GM18870 (cell line): Measurements from ENCODE around the gene CXCL10.
A peak's percentile ranks its signal among the peaks of the same experiment; 100 is the strongest.
"Not testable (repeated sequence)": the region's sequence is repeated elsewhere in the genome, so short reads cannot be mapped to it uniquely, and the experiment has no call there.

Source experiments
- ATAC-seq: cut with Tn5 transposase; IDR thresholded peaks from one replicate; pipeline ENCODE4 v1.9.1; 2021; ENCODE audit warnings: moderate library complexity; ENCODE audit not compliant: unreplicated experiment

Gene CXCL10

DNA sequence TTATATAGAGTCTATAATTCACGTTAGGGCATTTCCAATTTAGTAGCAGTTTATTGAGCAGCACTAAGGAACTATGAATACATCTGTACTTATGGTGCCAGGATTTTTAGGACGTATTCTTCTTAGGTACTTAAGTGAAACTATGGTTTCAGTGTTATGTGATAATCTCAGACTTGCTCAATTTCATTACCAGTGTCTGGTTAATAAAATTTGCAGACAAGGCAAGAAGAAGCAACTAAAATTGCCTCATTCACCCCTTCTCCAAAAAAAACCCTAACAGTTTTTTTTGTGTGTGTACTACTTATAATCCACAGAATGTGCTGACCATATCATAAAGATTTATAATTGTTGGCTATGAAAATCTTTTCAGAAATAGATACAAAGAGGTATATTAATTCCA, 6.0 kb upstream of the CXCL10 start:
- ATAC-seq, result no peak

DNA sequence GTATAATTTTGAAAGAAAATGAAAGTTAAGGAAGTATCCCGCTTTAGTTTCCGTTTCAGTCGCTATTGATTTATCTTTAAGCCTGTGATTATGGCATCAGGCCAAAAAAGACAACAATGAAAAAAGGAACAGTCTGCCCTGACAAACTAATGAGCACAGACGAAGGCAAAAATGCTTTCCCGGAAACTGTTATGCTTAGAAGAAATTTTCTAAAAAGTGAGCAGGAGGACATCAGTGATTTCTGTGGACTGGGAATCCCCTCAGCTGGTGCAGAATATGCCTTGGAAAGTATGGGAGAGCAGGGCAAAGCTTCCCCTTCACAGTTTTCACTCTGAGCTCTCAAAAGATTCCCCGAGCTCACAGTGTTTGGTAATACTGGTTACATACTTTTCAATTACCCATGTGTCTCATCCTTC, 5.1 kb upstream of the CXCL10 start:
- ATAC-seq, result no peak

DNA sequence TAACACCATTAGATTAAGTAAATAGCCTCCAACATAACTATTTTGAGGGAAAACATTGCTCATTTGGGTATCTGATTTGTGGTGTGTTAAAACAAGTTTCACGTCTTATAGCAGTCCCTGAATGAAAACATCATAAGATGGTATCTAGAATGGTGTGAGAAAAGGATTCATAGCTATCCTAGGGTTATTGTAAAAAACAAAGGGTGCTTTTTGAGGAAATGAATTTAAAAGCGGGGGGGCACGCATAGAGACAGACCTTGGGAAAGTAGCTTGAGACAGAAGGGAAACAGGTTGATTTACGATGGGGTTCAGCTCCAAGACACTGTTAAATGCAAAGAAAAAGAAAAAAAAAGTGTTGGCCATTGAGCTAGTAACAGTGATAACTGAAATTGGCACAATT, 768 bp upstream of the CXCL10 start:
- ATAC-seq, result no peak

DNA sequence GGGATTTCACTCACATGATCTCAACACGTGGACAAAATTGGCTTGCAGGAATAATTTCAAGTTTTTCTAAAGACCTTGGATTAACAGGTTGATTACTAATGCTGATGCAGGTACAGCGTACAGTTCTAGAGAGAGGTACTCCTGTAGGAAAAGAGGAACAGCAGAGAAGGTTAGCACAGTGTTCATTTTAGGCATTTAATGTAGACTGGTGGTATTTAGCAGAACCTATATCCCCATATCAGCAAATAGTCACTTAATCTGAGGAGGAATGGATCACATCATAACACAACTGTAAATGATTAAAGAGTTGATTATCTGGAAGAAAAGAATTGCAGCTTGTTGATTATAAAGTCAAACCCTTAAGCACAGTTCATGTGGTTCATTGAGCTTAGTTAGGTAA, 620 bp downstream of the CXCL10 start:
- no peak for ATAC-seq

DNA sequence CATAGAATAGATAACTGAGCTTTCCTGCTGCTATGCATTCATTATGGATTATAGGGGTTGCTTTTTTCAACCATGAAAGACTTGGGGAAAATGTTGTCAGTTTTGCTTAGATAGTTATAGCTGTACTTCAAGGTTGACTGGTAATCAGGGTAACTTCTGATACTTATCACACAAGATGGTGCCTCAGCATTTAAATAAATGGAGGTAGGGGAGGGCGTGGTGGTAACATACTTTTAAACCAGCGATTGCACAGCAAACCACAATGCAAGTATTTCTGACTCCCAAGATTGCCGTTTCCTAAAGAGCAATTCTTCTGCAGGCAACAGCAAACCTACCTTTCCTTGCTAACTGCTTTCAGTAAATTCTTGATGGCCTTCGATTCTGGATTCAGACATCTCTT, 1.3 kb downstream of the CXCL10 start:
- ATAC-seq, result no peak

DNA sequence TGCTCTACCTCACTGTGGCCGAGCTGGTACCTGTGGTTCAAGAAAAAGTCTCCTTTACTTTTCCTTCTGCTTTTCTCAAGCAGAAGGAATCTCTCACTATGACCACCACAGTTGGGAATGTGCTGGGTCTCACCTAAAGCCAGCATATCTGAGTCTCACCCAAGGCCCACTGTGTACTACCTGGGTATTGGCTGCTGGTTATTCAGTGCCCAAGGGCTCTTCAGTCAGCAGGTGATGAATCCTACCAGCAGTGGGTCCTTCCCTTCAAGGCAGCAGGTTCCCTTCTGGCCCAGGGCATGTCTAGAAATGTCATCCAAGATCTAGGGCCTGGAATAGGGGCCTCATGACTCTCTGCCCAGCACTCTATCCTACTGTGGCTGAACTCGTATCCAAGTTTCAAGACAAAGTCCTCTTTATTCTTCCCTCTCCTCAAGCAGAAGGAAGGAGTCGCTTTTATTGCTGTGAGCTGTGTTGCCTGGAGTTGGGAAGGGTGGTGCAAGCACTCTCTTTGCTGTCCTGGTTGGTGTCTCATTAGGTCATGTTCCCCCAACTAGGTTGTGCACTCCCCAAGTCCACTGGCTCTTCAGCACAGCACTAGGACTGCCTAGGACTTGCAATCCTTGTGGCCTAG, 6.1 kb downstream of the CXCL10 start:
- ATAC-seq, result no peak

DNA sequence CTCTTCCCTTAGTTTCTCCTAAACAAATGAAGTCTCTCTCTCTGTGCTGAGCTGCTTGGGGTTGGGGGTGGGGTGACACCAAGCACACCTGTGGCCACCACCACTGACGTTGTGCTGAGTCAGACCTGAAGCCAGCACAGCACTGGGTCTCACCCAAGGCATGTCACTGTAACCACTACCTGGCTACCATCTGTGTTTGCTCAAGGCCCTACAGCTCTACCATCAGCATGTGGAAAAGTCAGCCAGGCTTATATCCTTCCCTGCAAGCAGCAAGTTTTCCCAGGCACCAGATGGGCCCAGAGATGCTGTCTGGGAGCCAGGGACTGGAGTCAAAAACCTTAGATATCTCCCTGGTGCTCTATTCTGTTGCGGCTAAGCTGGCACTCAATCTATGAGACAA, 6.9 kb downstream of the CXCL10 start:
- ATAC-seq, result peak; percentile 61

DNA sequence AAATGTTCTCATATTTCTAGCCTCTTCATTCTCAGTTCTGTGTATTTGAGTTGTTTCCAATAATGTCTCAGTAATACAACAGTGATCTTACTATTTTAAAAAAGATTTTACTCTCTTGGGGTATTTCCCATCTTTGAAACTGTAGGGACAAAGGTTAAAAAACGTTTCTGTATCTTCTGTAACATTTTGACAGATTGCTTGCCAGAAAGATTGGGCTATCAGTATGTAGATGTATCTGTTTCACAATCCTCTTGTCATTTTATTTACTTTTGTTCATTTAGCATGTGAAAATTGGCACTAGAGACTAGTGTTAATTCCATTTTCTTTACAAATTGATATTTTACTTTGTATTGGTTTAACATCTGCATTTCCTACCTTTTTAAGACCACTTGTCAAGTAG, 9.8 kb downstream of the CXCL10 start:
- ATAC-seq, result no peak

DNA sequence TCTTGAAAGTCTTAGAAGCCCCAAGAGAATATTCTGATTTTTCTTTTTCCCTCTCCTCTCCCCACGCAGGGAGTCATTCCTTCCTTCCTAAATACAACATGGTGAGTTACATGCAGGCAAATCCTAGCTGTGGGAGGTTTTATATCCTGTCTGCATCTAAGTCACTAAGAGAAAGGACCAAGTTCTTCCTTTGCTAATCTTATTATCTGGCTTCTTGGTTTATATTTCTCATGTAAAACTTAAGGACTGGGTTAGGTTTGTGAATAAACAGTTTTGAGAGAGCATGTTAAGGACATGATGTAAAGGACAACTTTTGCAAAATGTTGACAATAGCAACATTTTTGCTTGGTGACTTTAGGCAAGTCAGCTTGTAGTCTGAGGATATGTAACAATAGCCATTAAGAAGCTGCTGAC, 10.9 kb downstream of the CXCL10 start:
- ATAC-seq, result no peak

DNA sequence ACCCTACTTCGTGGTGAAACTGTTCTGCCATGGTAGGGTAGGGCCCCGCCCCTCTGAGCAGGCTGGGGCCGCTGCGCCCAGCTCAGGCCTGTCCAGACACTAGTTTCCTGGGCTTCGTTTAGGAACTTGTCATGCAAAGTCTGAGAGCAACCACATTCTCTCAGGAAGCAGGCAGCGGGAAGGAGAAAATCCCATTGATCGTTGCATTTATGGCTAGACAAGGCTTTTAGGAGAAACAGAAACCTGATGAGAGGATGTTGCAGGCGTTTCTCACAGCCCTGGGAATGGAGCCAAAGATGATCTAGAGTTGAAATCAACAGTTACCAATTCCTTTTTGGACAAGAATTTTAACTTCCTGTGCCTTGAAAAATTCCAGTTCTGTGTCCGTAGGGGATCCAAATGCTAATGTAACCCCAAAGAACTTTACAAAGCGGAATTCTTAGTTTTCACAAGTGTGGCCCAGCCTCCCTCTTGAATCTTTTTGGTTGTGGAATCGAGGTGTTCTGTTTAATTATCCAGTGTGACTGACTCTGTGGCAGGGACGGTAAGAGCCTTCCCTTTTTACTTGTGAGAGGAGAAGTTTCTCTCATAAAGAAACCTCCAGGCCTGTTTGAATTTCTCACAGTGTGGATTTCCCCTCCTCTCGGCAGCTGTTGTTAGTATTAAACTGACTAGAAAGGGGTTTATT, 11.5 kb downstream of the CXCL10 start:
- peak; percentile 70 for ATAC-seq

DNA sequence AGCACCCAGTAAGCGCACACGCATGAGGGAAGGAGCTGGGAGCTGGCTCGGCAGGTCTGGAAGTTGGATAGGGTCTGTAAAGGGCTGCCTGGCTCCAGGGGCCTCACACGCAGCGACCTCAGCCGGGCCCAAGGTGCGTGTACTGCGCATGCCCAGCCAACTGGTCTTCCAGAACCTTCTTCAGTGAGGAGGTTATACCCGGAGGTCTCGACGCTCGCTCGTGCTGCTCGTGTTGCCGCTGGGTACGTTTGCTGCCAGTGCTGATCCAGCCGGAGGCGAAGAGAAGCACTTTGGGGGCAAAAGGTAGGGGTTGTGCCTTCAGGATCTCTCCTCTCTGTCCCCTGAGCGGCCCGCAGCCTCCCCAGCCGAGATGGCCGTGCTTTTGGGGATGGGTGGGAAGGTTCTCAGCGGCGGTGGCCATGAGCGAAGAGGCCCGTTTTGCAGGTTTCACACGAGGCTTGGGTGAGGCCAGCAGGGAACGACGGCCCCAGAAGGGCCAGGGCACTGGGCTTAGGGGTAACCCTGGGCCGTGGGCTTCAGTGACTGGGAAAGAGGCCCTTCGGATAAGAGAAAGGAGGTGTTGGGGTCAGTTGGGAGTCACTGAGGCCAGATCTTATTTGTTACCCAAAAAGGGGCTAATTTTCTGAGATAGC, 12.2 kb downstream of the CXCL10 start:
- ATAC-seq, result no peak

DNA sequence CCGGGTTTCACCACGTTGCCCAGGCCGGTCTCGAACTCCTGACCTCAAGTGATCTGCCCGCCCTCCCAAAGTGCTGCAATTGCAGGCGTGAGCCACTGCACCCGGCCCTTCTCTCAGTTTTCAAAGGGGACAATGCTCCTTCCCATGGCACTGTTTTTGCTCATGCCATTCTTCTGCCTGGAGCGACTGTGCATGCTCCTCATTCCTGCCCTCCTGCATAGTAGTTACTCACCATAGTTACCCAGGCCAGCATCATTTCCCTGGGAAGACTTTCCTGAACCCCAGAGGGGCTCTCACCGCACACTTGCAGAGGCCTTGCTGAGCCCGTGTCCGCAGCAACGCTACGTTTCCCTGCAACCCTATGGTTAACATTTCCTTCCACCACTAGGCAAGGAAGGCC, 12.7 kb downstream of the CXCL10 start:
- ATAC-seq, result no peak

DNA sequence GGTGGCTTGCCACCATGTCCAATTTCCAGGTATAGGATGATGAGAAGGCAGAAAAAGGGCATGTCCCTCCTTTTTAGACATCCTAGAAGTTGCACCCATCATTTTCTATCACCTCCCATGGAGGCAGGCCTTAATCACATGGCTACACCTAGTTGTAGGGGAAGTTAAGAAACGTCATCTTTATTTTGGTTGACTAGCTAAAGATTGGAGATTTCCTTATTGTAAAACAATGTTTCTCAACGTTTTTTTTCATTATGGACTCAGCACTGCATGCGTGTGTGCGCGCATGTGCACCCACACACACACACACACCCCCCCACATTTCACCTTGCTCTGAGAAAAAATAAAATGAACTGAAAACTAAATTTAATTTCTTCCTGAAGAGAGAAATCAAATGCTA, 14.0 kb downstream of the CXCL10 start:
- no peak for ATAC-seq

DNA sequence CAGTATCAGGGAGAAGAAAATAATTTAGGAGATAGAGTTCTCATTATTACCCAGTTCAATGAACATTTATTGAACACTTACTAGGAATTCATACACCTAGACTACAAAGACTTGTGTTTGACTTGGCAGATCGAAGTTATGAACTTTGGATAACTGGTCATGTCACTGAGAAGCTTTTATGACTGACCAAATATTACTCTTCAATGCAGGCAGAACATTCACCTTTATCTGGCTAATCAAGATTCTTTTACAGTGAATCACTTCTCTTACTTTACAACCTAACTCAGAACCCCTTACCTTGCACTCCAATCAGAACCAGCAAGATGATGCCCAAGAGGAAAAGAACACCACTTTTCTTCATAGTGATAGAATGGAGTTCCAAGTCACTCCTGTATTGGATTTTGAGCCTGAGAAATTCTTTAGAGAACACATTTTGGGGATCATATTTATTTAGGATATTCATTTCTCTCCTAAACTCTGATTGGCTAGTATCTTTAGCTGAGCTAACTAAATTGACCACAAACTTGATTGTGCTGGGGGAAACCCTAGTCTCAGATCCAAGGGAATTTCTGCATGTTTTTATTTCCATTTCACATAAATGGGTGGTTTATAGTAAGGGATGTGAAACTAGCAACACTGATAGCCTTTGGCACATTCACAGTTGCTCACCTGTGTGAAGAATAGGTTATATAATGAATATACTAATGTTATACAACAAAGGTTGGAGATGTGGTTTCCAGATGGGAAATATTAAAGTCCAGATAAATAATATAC, 16.0 kb downstream of the CXCL10 start, which contains the start of gene CXCL9:
TSS of gene CXCL9 (minus strand) at position 421 of the 774 bp plus-strand sequence. CDS start at position 361, 60 bp downstream.
- ATAC-seq, result no peak

DNA sequence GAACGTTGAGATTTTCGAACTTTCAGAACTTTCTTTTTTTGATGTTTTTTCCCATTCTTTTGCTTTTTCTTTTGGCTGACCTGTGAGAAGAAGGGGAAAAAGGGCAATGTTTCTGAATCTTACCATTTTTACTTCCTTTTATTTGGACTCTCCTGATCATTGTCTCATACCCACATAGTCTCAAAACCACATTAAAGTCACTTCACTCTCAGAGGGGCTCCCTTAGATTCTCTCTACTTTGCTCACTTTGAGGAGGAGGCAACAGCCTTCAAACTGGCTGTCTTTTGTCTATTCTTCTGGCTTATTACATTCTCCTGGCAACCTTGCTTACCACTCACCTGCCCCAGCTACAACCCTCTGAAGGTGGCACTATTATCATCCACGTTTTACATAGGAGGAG, 19.7 kb downstream of the CXCL10 start:
- no peak for ATAC-seq

DNA sequence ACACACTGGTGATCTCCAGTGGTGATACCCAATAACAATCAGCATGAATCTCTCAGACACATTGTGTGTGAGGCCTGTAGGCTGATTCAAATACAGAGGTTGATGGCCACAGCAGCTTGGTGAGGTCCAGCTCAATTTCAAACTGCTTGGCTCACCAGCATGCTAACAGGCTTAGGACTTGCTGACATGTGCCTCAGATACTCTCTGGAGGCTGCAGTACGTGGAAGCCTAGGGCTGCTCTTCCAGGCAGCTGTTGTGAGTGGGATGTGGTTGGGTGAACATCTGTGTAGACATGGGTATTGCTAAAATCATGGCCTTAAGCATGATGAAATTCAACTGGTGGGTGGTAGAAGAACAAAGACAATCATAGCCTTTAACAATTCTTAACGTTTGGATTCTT, 20.3 kb downstream of the CXCL10 start:
- no peak for ATAC-seq

DNA sequence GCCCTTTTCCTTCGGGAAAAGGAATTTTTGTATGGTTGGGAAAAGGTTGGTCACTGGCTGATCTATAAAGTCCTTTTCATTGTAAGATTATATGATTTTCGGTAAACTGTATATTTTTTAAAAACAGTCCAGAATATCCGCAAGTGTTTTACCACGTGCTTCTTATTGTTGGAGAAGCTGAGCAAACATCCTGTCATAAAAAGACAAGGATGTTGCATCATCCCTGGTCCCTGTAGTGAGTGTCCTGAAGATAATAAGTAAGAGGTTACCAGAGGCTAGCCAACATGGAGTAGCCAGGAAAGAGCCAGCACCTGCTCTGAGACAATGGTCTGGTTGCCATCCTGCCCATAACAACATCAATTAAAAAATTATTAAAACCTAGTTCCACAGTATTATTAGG, 21.1 kb downstream of the CXCL10 start:
- ATAC-seq, result no peak

DNA sequence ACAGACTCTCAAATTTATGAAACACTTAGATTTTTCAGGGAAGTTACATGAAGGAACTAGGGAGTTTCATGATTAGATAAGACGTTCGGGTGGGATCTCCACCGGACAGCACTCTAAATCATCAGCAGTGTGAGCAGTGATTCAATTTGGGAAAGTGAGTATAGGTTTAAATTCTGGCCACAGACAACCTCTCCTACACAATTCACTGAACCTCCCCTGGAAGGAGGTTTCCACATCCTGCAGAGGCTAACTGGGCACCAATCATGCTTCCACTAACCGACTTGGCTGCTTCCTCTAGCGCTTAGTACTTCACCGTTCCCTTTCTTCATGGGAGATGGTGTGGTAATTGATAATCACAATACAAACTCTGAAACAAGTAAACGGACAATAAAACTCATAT, 21.6 kb downstream of the CXCL10 start:
- ATAC-seq, result no peak

DNA sequence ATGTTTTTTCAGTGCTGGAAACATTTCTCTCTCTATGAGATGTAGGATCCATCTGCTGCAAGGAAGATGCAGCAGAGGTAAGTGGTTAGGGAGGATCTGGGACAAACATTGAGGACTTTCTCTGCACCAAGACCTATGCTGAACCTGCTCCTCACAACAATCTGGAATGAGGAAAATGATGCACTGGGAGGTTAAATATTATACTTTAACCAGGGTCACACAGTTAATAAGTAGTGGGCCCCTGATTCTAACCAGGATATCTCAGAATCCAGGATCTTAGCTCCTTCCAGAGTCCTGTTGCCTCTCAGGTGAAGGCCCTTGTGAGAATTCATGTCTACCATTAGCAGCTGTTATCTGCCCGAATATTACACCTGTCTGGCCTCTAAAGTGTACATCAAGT, 23.0 kb downstream of the CXCL10 start:
- no peak for ATAC-seq

DNA sequence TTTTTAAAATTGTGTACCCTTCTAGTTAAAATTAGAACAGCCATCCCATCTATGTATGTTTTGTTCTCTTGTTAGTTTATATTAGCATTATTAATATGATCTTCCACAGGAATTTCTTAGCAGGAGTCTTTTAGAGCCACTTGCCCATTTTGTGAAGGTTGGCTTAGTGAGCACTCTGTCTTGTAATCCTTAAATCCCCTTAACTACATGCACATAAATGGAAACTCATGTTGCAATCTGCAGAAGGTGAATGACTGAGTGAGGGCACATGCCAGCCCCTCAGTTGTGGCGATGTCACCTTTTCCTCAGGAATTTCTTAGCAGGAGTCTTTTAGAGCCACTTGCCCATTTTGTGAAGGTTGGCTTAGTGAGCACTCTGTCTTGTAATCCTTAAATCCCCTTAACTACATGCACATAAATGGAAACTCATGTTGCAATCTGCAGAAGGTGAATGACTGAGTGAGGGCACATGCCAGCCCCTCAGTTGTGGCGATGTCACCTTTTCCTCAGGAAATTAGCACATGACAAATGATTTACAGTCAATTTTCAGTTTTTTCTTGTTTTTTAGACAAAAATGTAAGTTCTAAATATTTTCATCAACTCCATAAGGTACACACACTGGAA, 24.7 kb downstream of the CXCL10 start:
- ATAC-seq, result not testable (repeated sequence)

DNA sequence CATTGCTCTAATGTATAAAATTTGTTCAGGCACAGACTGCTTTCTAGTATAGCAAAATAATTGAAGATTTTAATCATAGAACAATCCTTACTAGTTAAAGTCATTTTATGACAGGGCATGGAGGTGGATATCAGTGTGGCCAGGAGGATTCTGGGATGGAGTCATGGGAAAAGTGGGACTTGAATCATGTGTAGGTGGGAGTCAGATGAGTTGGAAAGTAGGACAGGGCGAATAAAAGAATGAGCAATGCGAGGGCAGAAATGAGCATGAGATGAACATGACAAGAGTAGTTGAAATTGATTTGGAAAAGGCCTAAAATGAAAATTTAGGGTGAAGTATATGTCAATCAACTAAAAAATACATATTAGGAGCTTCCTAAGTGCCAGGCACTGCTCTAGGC, 25.4 kb downstream of the CXCL10 start:
- ATAC-seq, result no peak
